Activated CD4-positive, alpha-beta T cell treated with anti-CD3 and anti-CD28 coated beads, Interleukin-2, amount 10 ng/mL, durations not matched to agents 24 days and 14 days (primary cell): Measurements from ENCODE around the gene MGAT5B. TPM values are rescaled to one million over a fixed set of nuclear protein-coding genes. Genes with fewer than 3 reads are reported as not detected.

Source experiments
- DNase-seq: peaks from one replicate; pipeline ENCODE4 v3.0.0; 2022
- H3K27ac Mint-ChIP-seq: one replicate; pipeline ENCODE4 v1.8.0; 2022; ENCODE audit warnings: mild to moderate bottlenecking, mixed read lengths
- H3K27me3 Mint-ChIP-seq: one replicate; pipeline ENCODE4 v1.8.0; 2022; ENCODE audit warnings: mixed read lengths
- H3K36me3 Mint-ChIP-seq: one replicate; pipeline ENCODE4 v1.8.0; 2022; ENCODE audit warnings: low read depth, mild to moderate bottlenecking, mixed read lengths
- H3K4me1 Mint-ChIP-seq: one replicate; pipeline ENCODE4 v1.8.0; 2021; ENCODE audit warnings: mixed read lengths
- H3K4me3 Mint-ChIP-seq: one replicate; pipeline ENCODE4 v1.8.0; 2022; ENCODE audit warnings: mild to moderate bottlenecking, moderate library complexity, mixed read lengths
- H3K9me3 Mint-ChIP-seq: one replicate; pipeline ENCODE4 v1.8.0; 2021; ENCODE audit warnings: mixed read lengths
- intact Hi-C: fragments of 100-400 bp; cut with micrococcal nuclease; formaldehyde crosslinking; loops from one replicate; pipeline ENCODE4 v1.15.1; 2023
- total RNA-seq: library from RNA; stranded (reverse); gene quantifications from 2 replicates; pipeline ENCODE4 v1.2.3, GENCODE V29; 2022

The MGAT5B gene
- total RNA-seq, 1 donor from 2014 or later: 0.51 TPM

- Mint-ChIP-seq H3K4me3 (no peak overlapping the region), H3K36me3 (no peaks in the 10 kb centered on the region), H3K27ac (no peak overlapping the region), H3K9me3 (no peaks in the 10 kb centered on the region), H3K4me1 (no peaks in the 10 kb centered on the region), H3K27me3 (no peaks in the 10 kb centered on the region)
- intact Hi-C loops: no loop called here
- no peak for DNase-seq
These were observed 24.1 kb downstream of the MGAT5B start for GRCh38 chr17:76892329-76892728.

GRCh38 chr17:76893623-76894334 lies 25.6 kb downstream of the MGAT5B start:
- Mint-ChIP-seq H3K4me3 (no peak overlapping the region), H3K36me3 (no peaks in the 10 kb centered on the region), H3K9me3 (no peaks in the 10 kb centered on the region), H3K27ac (no peak overlapping the region), H3K4me1 (no peaks in the 10 kb centered on the region), H3K27me3 (no peaks in the 10 kb centered on the region)
- DNase-seq: no peak
- intact Hi-C loops: no loop called here

DNA sequence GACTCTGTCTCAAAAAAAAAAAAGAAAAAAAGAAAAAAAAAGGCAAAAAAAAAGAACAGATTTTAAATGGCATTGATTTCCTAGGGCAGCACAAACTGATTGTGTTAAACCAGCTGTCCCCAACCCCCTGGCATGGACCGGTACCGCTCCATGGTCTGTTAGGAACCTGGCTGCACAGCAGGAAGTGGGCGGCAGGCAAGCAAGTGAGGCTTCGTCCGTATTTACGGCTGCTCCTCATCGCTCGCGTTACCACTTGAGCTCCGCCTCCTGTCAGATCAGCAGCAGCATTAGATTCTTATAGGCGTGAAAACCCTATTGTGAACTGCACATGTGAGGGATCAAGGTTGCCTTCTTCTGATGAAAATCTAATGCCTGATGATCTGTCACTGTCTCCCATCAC lies 26.6 kb downstream of the MGAT5B start:
- Mint-ChIP-seq H3K27me3 (no peaks in the 10 kb centered on the region), H3K4me1 (no peaks in the 10 kb centered on the region), H3K9me3 (no peaks in the 10 kb centered on the region), H3K4me3 (no peak overlapping the region), H3K36me3 (no peaks in the 10 kb centered on the region), H3K27ac (no peak overlapping the region)
- DNase-seq: no peak
- intact Hi-C loops: no loop called here

DNA sequence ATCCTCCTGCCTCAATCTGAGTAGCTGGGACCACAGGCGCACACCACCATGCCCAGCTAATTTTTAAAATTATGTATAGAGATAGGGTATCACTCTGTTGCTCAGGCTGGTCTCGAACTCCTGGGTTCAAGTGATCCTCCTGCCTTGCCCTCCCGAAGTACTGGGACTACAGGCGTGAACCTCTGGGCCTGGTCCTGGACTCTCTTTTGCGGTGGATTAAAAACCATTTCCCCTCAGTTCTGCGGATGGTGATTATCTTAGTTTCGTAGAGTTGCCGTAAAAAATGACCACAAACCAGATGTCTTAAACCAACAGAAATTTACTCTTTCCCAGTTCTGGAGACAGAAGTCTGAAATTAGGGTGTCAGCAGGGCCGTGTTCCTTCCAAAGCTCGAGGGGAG lies 28.8 kb downstream of the MGAT5B start:
- H3K27me3 Mint-ChIP-seq: no peaks in the 10 kb centered on the region

GRCh38 chr17:76899414-76899813 lies 31.2 kb downstream of the MGAT5B start:
- Mint-ChIP-seq H3K36me3 (no peaks in the 10 kb centered on the region), H3K27ac (no peak overlapping the region), H3K4me1 (no peaks in the 10 kb centered on the region), H3K4me3 (no peak overlapping the region), H3K27me3 (no peaks in the 10 kb centered on the region), H3K9me3 (no peaks in the 10 kb centered on the region)
- DNase-seq: no peak
- intact Hi-C loops: no loop called here

More for the DNA sequence above, 28.8 kb downstream of the MGAT5B start:
- no peaks in the 10 kb centered on the region for H3K36me3 Mint-ChIP-seq
- H3K4me3 Mint-ChIP-seq: no peak overlapping the region
- no peak overlapping the region for H3K27ac Mint-ChIP-seq
- H3K4me1 Mint-ChIP-seq: no peaks in the 10 kb centered on the region
- intact Hi-C loops: no loop called here
- no peaks in the 10 kb centered on the region for H3K9me3 Mint-ChIP-seq
- no peak for DNase-seq

- Mint-ChIP-seq H3K27me3 (no peaks in the 10 kb centered on the region), H3K9me3 (no peaks in the 10 kb centered on the region), H3K4me3 (no peak overlapping the region), H3K36me3 (no peaks in the 10 kb centered on the region), H3K27ac (no peak overlapping the region), H3K4me1 (no peaks in the 10 kb centered on the region)
- intact Hi-C loops: no loop called here
- DNase-seq: no peak
These were observed 32.5 kb downstream of the MGAT5B start for GRCh38 chr17:76900723-76901122.

DNA sequence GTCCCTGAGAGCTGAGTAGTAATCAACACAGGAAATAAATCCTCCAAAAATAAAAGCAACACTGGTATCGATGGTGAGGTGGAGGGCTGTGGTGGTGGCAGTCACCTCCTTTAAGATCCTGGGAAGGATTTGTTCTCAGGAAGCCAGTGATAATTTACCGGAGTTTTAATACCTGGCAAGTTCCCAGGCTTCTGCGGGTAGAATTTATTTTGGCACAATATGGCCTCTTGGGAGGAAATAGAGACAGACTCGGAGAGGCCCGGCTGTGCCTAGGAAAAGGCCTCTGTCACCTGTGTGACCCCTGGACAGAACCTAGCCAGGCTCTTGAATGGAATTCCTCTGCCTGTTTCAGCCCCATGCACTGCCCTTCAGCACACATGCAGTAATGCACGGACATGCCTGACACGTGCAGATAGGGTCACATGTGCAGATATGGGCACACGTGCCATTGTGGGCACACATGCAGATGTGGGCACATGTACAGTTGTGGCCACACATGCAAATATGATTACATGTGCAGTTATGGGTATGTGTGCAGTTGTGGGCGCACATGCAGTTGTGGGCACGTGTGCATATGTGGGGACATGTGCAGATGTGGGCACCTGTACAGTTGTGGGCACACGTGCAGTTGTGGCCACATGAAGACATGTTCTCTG lies 33.5 kb downstream of the MGAT5B start:
- H3K9me3 Mint-ChIP-seq: no peaks in the 10 kb centered on the region
- no peaks in the 10 kb centered on the region for H3K27me3 Mint-ChIP-seq
- intact Hi-C loops: no loop called here
- no peaks in the 10 kb centered on the region for H3K36me3 Mint-ChIP-seq
- no peak overlapping the region for H3K27ac Mint-ChIP-seq
- no peak for DNase-seq
- H3K4me1 Mint-ChIP-seq: no peaks in the 10 kb centered on the region
- no peak overlapping the region for H3K4me3 Mint-ChIP-seq

DNA sequence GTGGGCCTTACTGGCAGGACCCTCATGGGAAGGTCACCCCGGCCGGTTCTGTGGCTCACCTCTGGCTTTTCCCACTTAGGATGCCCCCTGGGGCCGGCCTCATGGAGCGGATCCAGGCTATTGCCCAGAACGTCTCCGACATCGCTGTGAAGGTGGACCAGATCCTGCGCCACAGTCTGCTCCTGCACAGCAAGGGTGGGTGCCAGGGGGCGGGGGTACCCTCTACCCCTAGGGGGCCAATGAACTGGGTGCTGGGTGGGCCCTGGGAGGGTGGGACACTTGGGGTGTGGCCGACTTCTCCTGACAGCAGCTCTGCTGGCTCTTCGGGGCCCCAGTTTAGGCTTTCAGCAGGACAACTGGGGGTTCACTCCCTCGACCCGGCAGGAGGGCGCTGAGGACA lies 34.3 kb downstream of the MGAT5B start:
- no peak for DNase-seq
- intact Hi-C loops: no loop called here
- Mint-ChIP-seq H3K36me3 (no peaks in the 10 kb centered on the region), H3K27ac (no peak overlapping the region), H3K27me3 (no peaks in the 10 kb centered on the region), H3K9me3 (peaks cover 1% of the 10 kb centered on the region), H3K4me1 (no peaks in the 10 kb centered on the region), H3K4me3 (no peak overlapping the region)

DNA sequence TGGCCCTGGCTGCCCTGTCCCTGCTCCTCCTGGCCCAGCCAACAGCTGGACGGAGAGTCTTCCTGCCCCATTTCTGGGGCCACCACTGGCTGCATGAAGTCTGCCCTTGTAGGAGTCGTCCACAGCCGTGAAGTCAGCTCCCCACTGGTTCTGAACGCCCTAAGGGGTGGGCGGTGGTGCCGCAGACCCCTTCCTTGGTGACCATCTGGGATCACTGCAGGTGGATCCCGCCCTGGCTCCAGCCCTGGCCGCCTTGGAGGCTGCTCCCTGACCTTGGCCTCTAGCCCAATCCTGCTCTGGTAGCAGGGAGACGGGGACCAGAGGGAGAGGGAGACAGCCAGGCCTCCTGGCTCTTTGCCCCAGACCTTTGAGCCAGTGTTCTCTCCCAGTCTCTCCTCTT lies 35.4 kb downstream of the MGAT5B start:
- Mint-ChIP-seq H3K36me3 (no peaks in the 10 kb centered on the region), H3K4me1 (no peaks in the 10 kb centered on the region), H3K4me3 (no peak overlapping the region), H3K27ac (no peak overlapping the region), H3K27me3 (peaks cover 2% of the 10 kb centered on the region), H3K9me3 (peaks cover 4% of the 10 kb centered on the region)
- intact Hi-C loops: no loop called here
- DNase-seq: no peak

DNA sequence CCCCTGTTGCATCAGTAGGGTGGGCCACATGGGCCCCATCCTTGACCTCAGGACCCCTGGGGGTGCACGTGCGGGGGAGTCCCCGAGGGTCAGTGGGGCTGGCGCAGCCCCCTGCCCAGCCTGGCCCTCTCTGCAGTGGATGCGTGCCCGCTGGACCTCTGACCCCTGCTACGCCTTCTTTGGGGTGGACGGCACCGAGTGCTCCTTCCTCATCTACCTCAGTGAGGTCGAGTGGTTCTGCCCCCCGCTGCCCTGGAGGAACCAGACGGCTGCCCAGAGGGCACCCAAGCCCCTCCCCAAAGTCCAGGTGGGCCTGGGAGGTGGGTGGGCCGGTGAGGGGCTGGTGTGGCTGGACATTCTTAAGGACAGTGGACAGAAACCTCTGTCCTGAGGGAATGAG lies 35.9 kb downstream of the MGAT5B start:
- no peak overlapping the region for H3K27ac Mint-ChIP-seq
- H3K4me1 Mint-ChIP-seq: no peaks in the 10 kb centered on the region
- intact Hi-C loops: no loop called here

GRCh38 chr17:76905036-76905435 lies 36.8 kb downstream of the MGAT5B start:
- no peak for DNase-seq
- peaks cover 4% of the 10 kb centered on the region for H3K9me3 Mint-ChIP-seq
- no peaks in the 10 kb centered on the region for H3K4me1 Mint-ChIP-seq
- no peak overlapping the region for H3K27ac Mint-ChIP-seq
- intact Hi-C loops: no loop called here
- H3K27me3 Mint-ChIP-seq: peaks cover 2% of the 10 kb centered on the region
- no peaks in the 10 kb centered on the region for H3K36me3 Mint-ChIP-seq
- no peak overlapping the region for H3K4me3 Mint-ChIP-seq

More for the DNA sequence above, 35.9 kb downstream of the MGAT5B start:
- Mint-ChIP-seq H3K36me3 (no peaks in the 10 kb centered on the region), H3K9me3 (peaks cover 4% of the 10 kb centered on the region), H3K27me3 (peaks cover 2% of the 10 kb centered on the region), H3K4me3 (no peak overlapping the region)
- no peak for DNase-seq

- H3K9me3 Mint-ChIP-seq: peaks cover 4% of the 10 kb centered on the region
- H3K27me3 Mint-ChIP-seq: peaks cover 2% of the 10 kb centered on the region
- H3K27ac Mint-ChIP-seq: no peak overlapping the region
- DNase-seq: no peak
- no peaks in the 10 kb centered on the region for H3K36me3 Mint-ChIP-seq
- H3K4me3 Mint-ChIP-seq: no peak overlapping the region
- intact Hi-C loops: no loop called here
- H3K4me1 Mint-ChIP-seq: no peaks in the 10 kb centered on the region
These were observed 37.6 kb downstream of the MGAT5B start for GRCh38 chr17:76905836-76906235.

DNA sequence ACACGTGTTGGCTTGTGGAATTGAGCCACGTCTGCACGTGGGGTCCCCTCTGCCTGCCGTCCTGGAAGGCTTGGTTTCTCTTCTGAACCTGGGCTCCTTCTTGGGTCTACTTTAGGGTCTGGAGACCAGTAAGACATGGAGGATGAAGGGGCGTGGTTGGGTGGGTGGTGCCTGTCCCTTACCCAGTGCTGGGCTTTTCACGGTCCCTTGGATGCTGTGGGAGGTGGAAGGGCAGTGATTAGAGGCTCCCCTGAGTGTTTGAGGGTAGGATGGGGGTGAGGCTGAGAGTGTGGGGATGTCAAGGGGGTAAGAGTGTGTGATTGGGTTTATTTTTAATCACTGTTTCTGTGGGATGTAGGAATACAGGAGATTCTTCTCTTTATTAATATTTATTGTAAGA lies 38.3 kb downstream of the MGAT5B start:
- intact Hi-C loops: no loop called here
- DNase-seq: no peak
- Mint-ChIP-seq H3K9me3 (peaks cover 4% of the 10 kb centered on the region), H3K36me3 (no peaks in the 10 kb centered on the region), H3K27ac (no peak overlapping the region), H3K27me3 (peaks cover 2% of the 10 kb centered on the region), H3K4me1 (no peaks in the 10 kb centered on the region), H3K4me3 (no peak overlapping the region)

DNA sequence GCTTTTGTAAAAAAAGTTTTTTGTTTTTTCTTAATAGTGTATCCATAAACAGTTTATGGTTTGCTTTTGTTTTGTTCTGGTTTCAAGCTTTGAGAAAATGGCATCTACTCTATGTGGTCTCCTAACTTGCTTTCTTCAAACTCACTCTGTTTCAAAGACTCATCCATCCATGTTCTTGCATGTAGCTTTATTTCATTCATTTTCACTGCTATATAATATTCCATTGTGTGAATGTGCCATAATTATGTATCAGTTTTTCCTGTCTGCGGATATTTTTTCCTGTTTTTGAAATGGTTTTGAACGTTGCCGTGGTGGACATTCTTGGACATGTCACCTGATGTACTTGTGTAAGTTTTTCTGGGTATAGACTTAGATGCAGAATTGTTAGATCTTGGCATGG lies 39.1 kb downstream of the MGAT5B start:
- Mint-ChIP-seq H3K9me3 (peaks cover 4% of the 10 kb centered on the region), H3K27me3 (peaks cover 2% of the 10 kb centered on the region), H3K4me1 (no peaks in the 10 kb centered on the region), H3K27ac (no peak overlapping the region), H3K4me3 (no peak overlapping the region), H3K36me3 (no peaks in the 10 kb centered on the region)
- DNase-seq: no peak
- intact Hi-C loops: no loop called here
